WTC11 (cell line): ENCODE measurements around the gene RABL3. TPM values are rescaled to one million over a fixed set of nuclear protein-coding genes. Genes with fewer than 3 reads are reported as not detected.

Experiments used
- ATAC-seq: fragments of 200-7000 bp; cut with Tn5 transposase; 2 replicates; pipeline ENCODE4 v1.10.0; 2021; ENCODE audit warnings: mild to moderate bottlenecking, moderate library complexity
- CTCF ChIA-PET: fragments of 300-600 bp; sonication (Branson Sonifier 250); formaldehyde crosslinking; loops from one replicate; lab custom pipeline; 2021; ENCODE audit warnings: antibody characterized with exemption; lab: Charles Lee
- POLR2A ChIA-PET: fragments of 350-600 bp; sonication (Branson Sonifier 250); formaldehyde crosslinking; loops from one replicate; lab custom pipeline; 2021; ENCODE audit warnings: antibody characterized with exemption; lab: Charles Lee
- DNase-seq: peaks from one replicate; pipeline ENCODE4 v3.0.0; 2021; ENCODE audit warnings: low spot score
- H3K27ac Mint-ChIP-seq: 2 replicates; pipeline ENCODE4 v1.8.0; 2021; ENCODE audit warnings: mixed read lengths
- H3K27me3 Mint-ChIP-seq: 2 replicates; pipeline ENCODE4 v1.8.0; 2021; ENCODE audit warnings: low read depth, mild to moderate bottlenecking, moderate library complexity, mixed read lengths
- H3K36me3 Mint-ChIP-seq: 2 replicates; pipeline ENCODE4 v1.8.0; 2021; ENCODE audit warnings: mixed read lengths
- H3K4me1 Mint-ChIP-seq: 2 replicates; pipeline ENCODE4 v1.8.0; 2022; ENCODE audit warnings: mixed read lengths
- H3K4me3 Mint-ChIP-seq: 2 replicates; pipeline ENCODE4 v1.8.0; 2021; ENCODE audit warnings: mild to moderate bottlenecking, moderate library complexity, mixed read lengths
- H3K9me3 Mint-ChIP-seq: 2 replicates; pipeline ENCODE4 v1.8.0; 2021; ENCODE audit warnings: mixed read lengths
- ARID4B ChIP-seq: sonication (generic); formaldehyde crosslinking; IDR thresholded peaks from 2 replicates; pipeline ENCODE4 v1.8.0; 2023; ENCODE audit warnings: missing genetic modification reagents, mild to moderate bottlenecking, borderline replicate concordance
- CTCF ChIP-seq: fragments of 200-600 bp; IDR thresholded peaks from 2 replicates; pipeline ENCODE4 v1.8.0; 2022; ENCODE audit warnings: antibody characterized with exemption
- E2F1 ChIP-seq: sonication (generic); formaldehyde crosslinking; IDR thresholded peaks from 2 replicates; pipeline ENCODE4 v1.8.0; 2022; ENCODE audit warnings: mild to moderate bottlenecking, missing genetic modification reagents
- E2F4 ChIP-seq: sonication (generic); formaldehyde crosslinking; IDR thresholded peaks from 2 replicates; pipeline ENCODE4 v1.8.1; 2022; ENCODE audit warnings: low read depth, mild to moderate bottlenecking, moderate library complexity, missing genetic modification reagents, borderline replicate concordance
- ETV6 ChIP-seq: sonication (generic); formaldehyde crosslinking; IDR thresholded peaks from 2 replicates; pipeline ENCODE4 v1.8.1; 2022; ENCODE audit warnings: mild to moderate bottlenecking, missing genetic modification reagents
- FOXJ3 ChIP-seq: sonication (generic); formaldehyde crosslinking; IDR thresholded peaks from 2 replicates; pipeline ENCODE4 v1.9.0; 2021; ENCODE audit warnings: missing genetic modification reagents, mild to moderate bottlenecking, borderline replicate concordance
- FOXP4 ChIP-seq: sonication (generic); formaldehyde crosslinking; IDR thresholded peaks from 2 replicates; pipeline ENCODE4 v1.8.0; 2022; ENCODE audit warnings: mild to moderate bottlenecking, missing genetic modification reagents
- HMGA2 ChIP-seq: fragments of 250-450 bp; sonication (Bioruptor Pico); IDR thresholded peaks from 2 replicates; pipeline ENCODE4 v1.4.0; 2021; ENCODE audit warnings: mild to moderate bottlenecking, moderate library complexity
- IRF2 ChIP-seq: sonication (generic); formaldehyde crosslinking; IDR thresholded peaks from 2 replicates; pipeline ENCODE4 v1.8.0; 2022; ENCODE audit warnings: low read depth, missing genetic modification reagents, borderline replicate concordance
- JUN ChIP-seq: sonication (generic); formaldehyde crosslinking; IDR thresholded peaks from 2 replicates; pipeline ENCODE4 v1.8.0; 2023; ENCODE audit warnings: mild to moderate bottlenecking, missing genetic modification reagents
- KAT7 ChIP-seq: sonication (generic); formaldehyde crosslinking; IDR thresholded peaks from 2 replicates; pipeline ENCODE4 v1.8.1; 2023; ENCODE audit warnings: missing genetic modification reagents, mild to moderate bottlenecking, borderline replicate concordance
- OVOL2 ChIP-seq: fragments of 250-450 bp; sonication (Bioruptor Pico); IDR thresholded peaks from 2 replicates; pipeline ENCODE4 v1.9.0; 2021; ENCODE audit warnings: mild to moderate bottlenecking, borderline replicate concordance
- PRRX2 ChIP-seq: fragments of 250-450 bp; sonication (Bioruptor Pico); IDR thresholded peaks from 2 replicates; pipeline ENCODE4 v1.8.0; 2021; ENCODE audit warnings: mild to moderate bottlenecking
- STAT6 ChIP-seq: sonication (generic); formaldehyde crosslinking; conservative IDR thresholded peaks from 2 replicates; pipeline ENCODE4 v1.8.1; 2023; ENCODE audit warnings: mild to moderate bottlenecking, low read depth, missing genetic modification reagents, moderate library complexity
- TP53 ChIP-seq: sonication (generic); formaldehyde crosslinking; IDR thresholded peaks from 2 replicates; pipeline ENCODE4 v1.8.1; 2023; ENCODE audit warnings: mild to moderate bottlenecking, missing genetic modification reagents
- ZBTB43 ChIP-seq: sonication (generic); formaldehyde crosslinking; IDR thresholded peaks from 2 replicates; pipeline ENCODE4 v1.8.1; 2023; ENCODE audit warnings: mild to moderate bottlenecking, missing genetic modification reagents
- ZNF396 ChIP-seq: fragments of 250-450 bp; sonication (Bioruptor Pico); IDR thresholded peaks from 2 replicates; pipeline ENCODE4 v1.8.0; 2021; ENCODE audit warnings: mild to moderate bottlenecking, moderate library complexity, borderline replicate concordance
- total RNA-seq: library from RNA; stranded (reverse); gene quantifications from 3 replicates; pipeline ENCODE4 v1.2.3, GENCODE V29; 2021

RABL3 gene
- total RNA-seq, 1 experiment from 2014 or later: 18.2 TPM

GRCh38 chr3:120756061-120756460, 13.7 kb upstream of the RABL3 start:
- POLR2A ChIA-PET: no interaction called here
- ATAC-seq: no peak

More at GRCh38 chr3:120756061-120756460, 13.7 kb upstream of the RABL3 start:
- H3K36me3 Mint-ChIP-seq: peaks cover 46% of the 10 kb centered on the region
- H3K27ac Mint-ChIP-seq: no peak overlapping the region
- peaks cover 17% of the 10 kb centered on the region for H3K9me3 Mint-ChIP-seq
- no peak overlapping the region for H3K4me3 Mint-ChIP-seq
- peaks cover 41% of the 10 kb centered on the region for H3K4me1 Mint-ChIP-seq
- no peak for DNase-seq
- H3K27me3 Mint-ChIP-seq: no peaks in the 10 kb centered on the region
- no peak for TF ChIP-seq FOXP4 (CRISPR knock-in tag)
- no peak for TF ChIP-seq ARID4B (CRISPR knock-in tag)
- no peak for TF ChIP-seq JUN (CRISPR knock-in tag)
- TF ChIP-seq TP53 (CRISPR knock-in tag): no peak
- TF ChIP-seq ZNF396: no peak
- no peak for TF ChIP-seq KAT7 (CRISPR knock-in tag)
- TF ChIP-seq ETV6 (CRISPR knock-in tag): no peak
- no peak for TF ChIP-seq OVOL2
- TF ChIP-seq STAT6 (CRISPR knock-in tag): no peak
- no peak for TF ChIP-seq FOXJ3
- no peak for TF ChIP-seq ZBTB43 (CRISPR knock-in tag)
- TF ChIP-seq E2F1 (CRISPR knock-in tag): no peak
- TF ChIP-seq PRRX2: no peak
- TF ChIP-seq IRF2: no peak
- no peak for TF ChIP-seq E2F4
- TF ChIP-seq HMGA2 (CRISPR knock-in tag): no peak
- TF ChIP-seq CTCF: no peak
- CTCF ChIA-PET: no interaction called here
